GM18907 (cell line): Measurements from ENCODE around the gene CAMK4.
A peak's percentile ranks its signal among the peaks of the same experiment; 100 is the strongest.

Source experiments
- ATAC-seq: cut with Tn5 transposase; IDR thresholded peaks from one replicate; pipeline ENCODE4 v1.9.1; 2021; ENCODE audit warnings: mild to moderate bottlenecking, moderate library complexity; ENCODE audit not compliant: unreplicated experiment

Gene CAMK4

GRCh38 chr5:111415053-111415452 is 190.9 kb downstream of the CAMK4 start:
- no peak for ATAC-seq

GRCh38 chr5:111422245-111422644 is 198.1 kb downstream of the CAMK4 start:
- ATAC-seq, result peak; percentile 59

- ATAC-seq, result no peak
Measured at GRCh38 chr5:111422747-111423720, 198.8 kb downstream of the CAMK4 start.

GRCh38 chr5:111425205-111425604 is 201.0 kb downstream of the CAMK4 start:
- ATAC-seq, result no peak

- ATAC-seq, result no peak
Measured at GRCh38 chr5:111427762-111428161, 203.6 kb downstream of the CAMK4 start.

- no peak for ATAC-seq
Measured at GRCh38 chr5:111432883-111433536, 208.8 kb downstream of the CAMK4 start.

GRCh38 chr5:111434800-111435199 is 210.6 kb downstream of the CAMK4 start:
- no peak for ATAC-seq

- no peak for ATAC-seq
Measured at GRCh38 chr5:111439473-111440075, 215.4 kb downstream of the CAMK4 start.

- no peak for ATAC-seq
Measured at GRCh38 chr5:111447099-111447498, 222.9 kb downstream of the CAMK4 start.

GRCh38 chr5:111447822-111448221 is 223.6 kb downstream of the CAMK4 start:
- no peak for ATAC-seq

- no peak for ATAC-seq
Measured at GRCh38 chr5:111453295-111453694, 229.1 kb downstream of the CAMK4 start.

- ATAC-seq, result no peak
Measured at GRCh38 chr5:111453747-111454146, 229.6 kb downstream of the CAMK4 start.

- ATAC-seq, result no peak
Measured at GRCh38 chr5:111454198-111454622, 230.0 kb downstream of the CAMK4 start.

GRCh38 chr5:111454776-111455175 is 230.6 kb downstream of the CAMK4 start:
- no peak for ATAC-seq

- ATAC-seq, result no peak
Measured at GRCh38 chr5:111461255-111461671, 237.1 kb downstream of the CAMK4 start.

GRCh38 chr5:111461934-111462333 is 237.8 kb downstream of the CAMK4 start:
- ATAC-seq, result no peak

- no peak for ATAC-seq
Measured at GRCh38 chr5:111463311-111463710, 239.1 kb downstream of the CAMK4 start.

GRCh38 chr5:111469293-111469896 is 245.2 kb downstream of the CAMK4 start:
- no peak for ATAC-seq

- ATAC-seq, result no peak
Measured at GRCh38 chr5:111469903-111470302, 245.7 kb downstream of the CAMK4 start.

- ATAC-seq, result no peak
Measured at GRCh38 chr5:111472096-111472495, 247.9 kb downstream of the CAMK4 start.

GRCh38 chr5:111472579-111472978 is 248.4 kb downstream of the CAMK4 start:
- ATAC-seq, result peak; percentile 56
